Ovary (tissue), 3 donors: Measurements from ENCODE around the gene RGS3.

Experiments
- CTCF ChIP-seq, 3 donors: fragments of 450-650 bp in 2 of 3; fragments of 200-600 bp in 1 of 3; IDR thresholded peaks; one replicate each; pipeline versions ENCODE4 v1.5.1 to v1.8.0; 2016 to 2022; ENCODE audit warnings: antibody characterized with exemption in 3 of 3, mild to moderate bottlenecking in 1 of 3
- POLR2A ChIP-seq: fragments of 450-650 bp; IDR thresholded peaks from one replicate; pipeline ENCODE4 v1.6.1; 2017; ENCODE audit warnings: antibody characterized with exemption, mild to moderate bottlenecking, moderate library complexity
- donor health status: DM: no; HTN: no; CAD: no.

DNA sequence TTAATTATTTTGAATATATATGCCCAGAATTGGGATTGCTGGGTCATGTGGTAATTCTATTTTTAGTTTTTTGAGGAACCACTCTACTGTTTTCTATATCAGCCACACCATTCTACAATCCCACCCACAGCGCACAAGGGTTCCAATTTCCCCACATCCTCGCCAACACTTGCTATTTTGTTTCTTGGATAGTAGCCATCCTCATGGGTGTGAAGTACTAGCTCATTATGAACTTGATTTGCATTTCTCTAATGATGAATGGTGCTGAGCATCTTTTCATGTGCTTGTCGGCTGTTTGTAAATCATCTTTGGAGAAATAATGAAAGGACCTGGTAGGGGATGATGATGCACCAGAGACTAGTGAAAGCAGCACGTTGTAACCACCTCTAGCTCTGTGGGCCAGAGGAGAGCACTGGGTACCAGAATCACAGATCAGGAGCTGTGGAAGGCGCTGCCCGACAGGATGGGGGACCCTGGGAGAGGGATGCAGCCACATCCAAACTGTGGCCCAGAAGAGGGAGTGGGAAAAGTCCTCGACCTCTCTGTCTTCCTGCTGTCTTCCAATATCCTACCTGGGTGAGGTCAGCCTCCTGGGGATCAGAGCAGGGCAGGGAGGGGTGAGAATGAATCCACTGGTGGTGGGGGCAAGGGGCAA is 155.4 kb downstream of the RGS3 start:
- TF ChIP-seq CTCF (IDR thresholded peaks at IDR 0.05) (no peak), POLR2A (no peak)
